WERI-Rb-1 (cell line): Measurements from ENCODE around the gene PRR5.

Source experiments
- DNase-seq: peaks from one replicate; pipeline ENCODE4 v3.0.0-alpha.2; 2020
- H3K27ac ChIP-seq: fragments of 250-450 bp; sonication (Bioruptor Pico); 2 replicates; pipeline ENCODE4 v1.5.1; 2020; ENCODE audit warnings: mild to moderate bottlenecking, moderate library complexity
- H3K27me3 ChIP-seq: fragments of 250-450 bp; sonication (Bioruptor Pico); 2 replicates; pipeline ENCODE4 v1.5.1; 2021; ENCODE audit warnings: mild to moderate bottlenecking, low read depth, moderate library complexity; ENCODE audit not compliant: insufficient read depth, severe bottlenecking
- H3K36me3 ChIP-seq: fragments of 250-450 bp; sonication (Bioruptor Pico); 2 replicates; pipeline ENCODE4 v1.5.1; 2020; ENCODE audit warnings: mild to moderate bottlenecking, moderate library complexity
- H3K4me3 ChIP-seq: 2 replicates; pipeline ENCODE4 v1.5.1; 2011; ENCODE audit warnings: low read depth, mild to moderate bottlenecking, control low read depth, low read length
- H3K9me3 ChIP-seq: fragments of 250-450 bp; sonication (Bioruptor Pico); 2 replicates; pipeline ENCODE4 v1.5.1; 2021; ENCODE audit warnings: mild to moderate bottlenecking, moderate library complexity; ENCODE audit not compliant: severe bottlenecking
- CTCF ChIP-seq: IDR thresholded peaks from 2 replicates; pipeline ENCODE4 v1.5.1; 2011; ENCODE audit warnings: low read depth, mild to moderate bottlenecking, control low read depth, inconsistent platforms, low read length

PRR5 gene

GRCh38 chr22:44700456-44700855 is 1.5 kb upstream of the PRR5 start:
- Histone ChIP-seq H3K27ac (no peak overlapping the region), H3K9me3 (no peaks in the 10 kb centered on the region), H3K27me3 (peaks cover 3% of the 10 kb centered on the region), H3K4me3 (no peak overlapping the region), H3K36me3 (no peaks in the 10 kb centered on the region)
- no peak for DNase-seq
- TF ChIP-seq CTCF, result no peak

- TF ChIP-seq CTCF, result no peak
- Histone ChIP-seq H3K36me3 (no peaks in the 10 kb centered on the region), H3K9me3 (no peaks in the 10 kb centered on the region), H3K27me3 (peaks cover 3% of the 10 kb centered on the region), H3K27ac (no peak overlapping the region), H3K4me3 (no peak overlapping the region)
- no peak for DNase-seq
These were observed 715 bp upstream of the PRR5 start for GRCh38 chr22:44701187-44701790.

GRCh38 chr22:44702479-44703198 is 635 bp downstream of the PRR5 start:
- peaks cover 3% of the 10 kb centered on the region for H3K27me3 ChIP-seq
- peak overlapping the region; percentile 56 for H3K4me3 ChIP-seq
- H3K36me3 ChIP-seq, result no peaks in the 10 kb centered on the region
- TF ChIP-seq CTCF, result no peak
- peak; percentile 62 for DNase-seq
- H3K9me3 ChIP-seq, result no peaks in the 10 kb centered on the region
- H3K27ac ChIP-seq, result no peak overlapping the region

GRCh38 chr22:44703255-44703870 is 1.4 kb downstream of the PRR5 start:
- TF ChIP-seq CTCF, result no peak

GRCh38 chr22:44704159-44705021 is 2.4 kb downstream of the PRR5 start:
- no peak overlapping the region for H3K4me3 ChIP-seq
- H3K9me3 ChIP-seq, result no peaks in the 10 kb centered on the region
- no peak for TF ChIP-seq CTCF
- no peaks in the 10 kb centered on the region for H3K36me3 ChIP-seq
- H3K27me3 ChIP-seq, result peaks cover 3% of the 10 kb centered on the region
- no peak overlapping the region for H3K27ac ChIP-seq
- DNase-seq, result no peak

More at GRCh38 chr22:44703255-44703870, 1.4 kb downstream of the PRR5 start:
- Histone ChIP-seq H3K9me3 (no peaks in the 10 kb centered on the region), H3K36me3 (no peaks in the 10 kb centered on the region), H3K27ac (no peak overlapping the region), H3K27me3 (peaks cover 3% of the 10 kb centered on the region), H3K4me3 (peak overlapping the region; percentile 56)
- no peak for DNase-seq
